ENCODE measurements around the gene BCL11A.

DNA sequence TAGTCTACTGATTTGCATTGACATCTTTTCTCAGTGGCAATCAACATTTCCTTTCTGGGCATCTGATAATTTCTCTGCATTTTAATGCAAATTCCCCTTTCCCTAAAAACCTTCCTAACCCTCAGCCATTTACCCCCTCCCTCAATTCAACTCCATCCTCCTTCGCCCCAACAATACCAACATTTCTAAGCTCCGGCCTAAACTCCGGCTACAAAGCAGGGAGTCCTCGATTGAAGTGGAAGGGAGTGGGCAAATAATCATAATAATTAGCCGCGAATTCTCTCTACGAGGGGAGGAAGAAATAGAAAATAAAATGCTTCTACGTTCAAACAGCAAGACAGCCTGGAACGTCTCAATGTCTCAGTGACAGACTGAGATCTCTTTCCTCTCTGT lies 4.6 kb downstream of the BCL11A start:
- TF ChIP-seq, protein P1, sequence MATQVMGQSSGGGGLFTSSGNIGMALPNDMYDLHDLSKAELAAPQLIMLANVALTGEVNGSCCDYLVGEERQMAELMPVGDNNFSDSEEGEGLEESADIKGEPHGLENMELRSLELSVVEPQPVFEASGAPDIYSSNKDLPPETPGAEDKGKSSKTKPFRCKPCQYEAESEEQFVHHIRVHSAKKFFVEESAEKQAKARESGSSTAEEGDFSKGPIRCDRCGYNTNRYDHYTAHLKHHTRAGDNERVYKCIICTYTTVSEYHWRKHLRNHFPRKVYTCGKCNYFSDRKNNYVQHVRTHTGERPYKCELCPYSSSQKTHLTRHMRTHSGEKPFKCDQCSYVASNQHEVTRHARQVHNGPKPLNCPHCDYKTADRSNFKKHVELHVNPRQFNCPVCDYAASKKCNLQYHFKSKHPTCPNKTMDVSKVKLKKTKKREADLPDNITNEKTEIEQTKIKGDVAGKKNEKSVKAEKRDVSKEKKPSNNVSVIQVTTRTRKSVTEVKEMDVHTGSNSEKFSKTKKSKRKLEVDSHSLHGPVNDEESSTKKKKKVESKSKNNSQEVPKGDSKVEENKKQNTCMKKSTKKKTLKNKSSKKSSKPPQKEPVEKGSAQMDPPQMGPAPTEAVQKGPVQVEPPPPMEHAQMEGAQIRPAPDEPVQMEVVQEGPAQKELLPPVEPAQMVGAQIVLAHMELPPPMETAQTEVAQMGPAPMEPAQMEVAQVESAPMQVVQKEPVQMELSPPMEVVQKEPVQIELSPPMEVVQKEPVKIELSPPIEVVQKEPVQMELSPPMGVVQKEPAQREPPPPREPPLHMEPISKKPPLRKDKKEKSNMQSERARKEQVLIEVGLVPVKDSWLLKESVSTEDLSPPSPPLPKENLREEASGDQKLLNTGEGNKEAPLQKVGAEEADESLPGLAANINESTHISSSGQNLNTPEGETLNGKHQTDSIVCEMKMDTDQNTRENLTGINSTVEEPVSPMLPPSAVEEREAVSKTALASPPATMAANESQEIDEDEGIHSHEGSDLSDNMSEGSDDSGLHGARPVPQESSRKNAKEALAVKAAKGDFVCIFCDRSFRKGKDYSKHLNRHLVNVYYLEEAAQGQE (IDR thresholded peaks at IDR 0.05; ENCODE audit: low read depth), result no peak
- TF ChIP-seq RAD21 (IDR thresholded peaks at IDR 0.05; ENCODE audit: low read depth) (no peak), TEAD4 (IDR thresholded peaks at IDR 0.05) (no peak), TAF1 (IDR thresholded peaks at IDR 0.05; ENCODE audit: low read depth) (no peak), EP300 (IDR thresholded peaks at IDR 0.05; ENCODE audit: borderline replicate concordance) (no peak), EGR1 (IDR thresholded peaks at IDR 0.05) (no peak), FOXM1 (IDR thresholded peaks at IDR 0.05; ENCODE audit: borderline replicate concordance, low read depth) (no peak), CEBPB (IDR thresholded peaks at IDR 0.05) (no peak)
- TF ChIP-seq, protein P2, sequence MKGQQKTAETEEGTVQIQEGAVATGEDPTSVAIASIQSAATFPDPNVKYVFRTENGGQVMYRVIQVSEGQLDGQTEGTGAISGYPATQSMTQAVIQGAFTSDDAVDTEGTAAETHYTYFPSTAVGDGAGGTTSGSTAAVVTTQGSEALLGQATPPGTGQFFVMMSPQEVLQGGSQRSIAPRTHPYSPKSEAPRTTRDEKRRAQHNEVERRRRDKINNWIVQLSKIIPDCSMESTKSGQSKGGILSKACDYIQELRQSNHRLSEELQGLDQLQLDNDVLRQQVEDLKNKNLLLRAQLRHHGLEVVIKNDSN (IDR thresholded peaks at IDR 0.05), result no peak
- TF ChIP-seq, protein P3, sequence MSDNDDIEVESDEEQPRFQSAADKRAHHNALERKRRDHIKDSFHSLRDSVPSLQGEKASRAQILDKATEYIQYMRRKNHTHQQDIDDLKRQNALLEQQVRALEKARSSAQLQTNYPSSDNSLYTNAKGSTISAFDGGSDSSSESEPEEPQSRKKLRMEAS (IDR thresholded peaks at IDR 0.05), result no peak

Measured in Ishikawa (cell line).